ENCODE results near the gene CHST11. TPM values are rescaled to one million over a fixed set of nuclear protein-coding genes. Genes with fewer than 3 reads are reported as not detected.

The CHST11 gene
- total and polyA plus RNA-seq, 9 of the 15 experiments (the other 6 are each of a cell fraction or from before 2014, with no cell fraction given), result 2.3 to 38.7 (median 15.0) TPM

DNA sequence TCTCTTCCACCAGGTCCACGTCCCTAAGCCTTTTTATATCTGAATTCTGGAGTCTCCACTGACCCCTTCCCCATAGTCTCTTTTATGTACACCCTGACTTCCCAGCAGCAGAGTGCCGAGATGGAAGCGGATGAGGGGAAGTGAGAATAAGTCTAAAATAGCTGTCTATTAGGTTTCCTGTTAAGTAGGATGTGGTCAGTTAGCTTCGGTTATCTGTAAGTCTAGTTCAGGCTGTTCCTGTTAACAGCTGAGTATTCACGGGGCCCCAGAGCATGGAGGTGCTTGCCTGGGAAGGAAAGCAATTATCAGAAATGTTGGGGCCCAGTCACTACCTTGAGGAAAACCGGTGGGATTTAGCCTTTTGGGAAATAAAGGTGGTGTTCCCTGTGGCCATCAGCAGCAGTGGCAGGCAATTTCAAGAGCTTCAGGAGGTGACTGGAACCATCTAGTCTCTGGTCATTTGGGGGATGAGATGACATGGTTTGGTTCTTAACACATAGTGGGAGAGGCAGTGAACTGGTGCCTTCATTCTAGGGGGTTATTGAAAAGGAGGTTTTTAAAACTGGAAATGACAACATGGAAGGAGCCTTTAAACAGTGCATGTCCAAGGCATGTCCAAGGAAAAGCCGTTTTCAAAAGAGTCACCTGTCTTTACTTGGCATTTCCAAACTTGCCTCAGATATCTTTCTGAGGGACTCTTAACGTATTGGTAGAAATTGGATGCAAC is 21.8 kb downstream of the CHST11 start (continued):
- TF ChIP-seq ZBTB40 (IDR thresholded peaks at IDR 0.05) (0 out of 2 replicates have a peak, but pooled peaks have one; percentile 15), ZBTB40 (CRISPR knock-in tag; IDR thresholded peaks at IDR 0.05) (no peak), STAT5A (IDR thresholded peaks at IDR 0.05; ENCODE audit: borderline replicate concordance, low read length) (no peak), DACH1 (IDR thresholded peaks at IDR 0.05; ENCODE audit: partially characterized antibody) (peak; percentile 53), ZNF79 (CRISPR knock-in tag; IDR thresholded peaks at IDR 0.05; ENCODE audit: low read depth) (no peak), RFX7 (CRISPR knock-in tag; IDR thresholded peaks at IDR 0.05) (no peak), ZNF449 (CRISPR knock-in tag; IDR thresholded peaks at IDR 0.05) (no peak), RBBP5 (IDR thresholded peaks at IDR 0.05; ENCODE audit: borderline replicate concordance, insufficient read depth, low read length, poor library complexity, severe bottlenecking) (peak; percentile 62), DDX20 (tag; IDR thresholded peaks at IDR 0.05; ENCODE audit: low read depth) (no peak), ZC3H8 (IDR thresholded peaks at IDR 0.05) (no peak), MBD2 (IDR thresholded peaks at IDR 0.05; ENCODE audit: borderline replicate concordance, low read depth) (no peak; the same call in 1 of the 2 replicates)
- TF ChIP-seq, protein P1, sequence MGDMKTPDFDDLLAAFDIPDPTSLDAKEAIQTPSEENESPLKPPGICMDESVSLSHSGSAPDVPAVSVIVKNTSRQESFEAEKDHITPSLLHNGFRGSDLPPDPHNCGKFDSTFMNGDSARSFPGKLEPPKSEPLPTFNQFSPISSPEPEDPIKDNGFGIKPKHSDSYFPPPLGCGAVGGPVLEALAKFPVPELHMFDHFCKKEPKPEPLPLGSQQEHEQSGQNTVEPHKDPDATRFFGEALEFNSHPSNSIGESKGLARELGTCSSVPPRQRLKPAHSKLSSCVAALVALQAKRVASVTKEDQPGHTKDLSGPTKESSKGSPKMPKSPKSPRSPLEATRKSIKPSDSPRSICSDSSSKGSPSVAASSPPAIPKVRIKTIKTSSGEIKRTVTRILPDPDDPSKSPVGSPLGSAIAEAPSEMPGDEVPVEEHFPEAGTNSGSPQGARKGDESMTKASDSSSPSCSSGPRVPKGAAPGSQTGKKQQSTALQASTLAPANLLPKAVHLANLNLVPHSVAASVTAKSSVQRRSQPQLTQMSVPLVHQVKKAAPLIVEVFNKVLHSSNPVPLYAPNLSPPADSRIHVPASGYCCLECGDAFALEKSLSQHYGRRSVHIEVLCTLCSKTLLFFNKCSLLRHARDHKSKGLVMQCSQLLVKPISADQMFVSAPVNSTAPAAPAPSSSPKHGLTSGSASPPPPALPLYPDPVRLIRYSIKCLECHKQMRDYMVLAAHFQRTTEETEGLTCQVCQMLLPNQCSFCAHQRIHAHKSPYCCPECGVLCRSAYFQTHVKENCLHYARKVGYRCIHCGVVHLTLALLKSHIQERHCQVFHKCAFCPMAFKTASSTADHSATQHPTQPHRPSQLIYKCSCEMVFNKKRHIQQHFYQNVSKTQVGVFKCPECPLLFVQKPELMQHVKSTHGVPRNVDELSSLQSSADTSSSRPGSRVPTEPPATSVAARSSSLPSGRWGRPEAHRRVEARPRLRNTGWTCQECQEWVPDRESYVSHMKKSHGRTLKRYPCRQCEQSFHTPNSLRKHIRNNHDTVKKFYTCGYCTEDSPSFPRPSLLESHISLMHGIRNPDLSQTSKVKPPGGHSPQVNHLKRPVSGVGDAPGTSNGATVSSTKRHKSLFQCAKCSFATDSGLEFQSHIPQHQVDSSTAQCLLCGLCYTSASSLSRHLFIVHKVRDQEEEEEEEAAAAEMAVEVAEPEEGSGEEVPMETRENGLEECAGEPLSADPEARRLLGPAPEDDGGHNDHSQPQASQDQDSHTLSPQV (IDR thresholded peaks at IDR 0.05), result peak; percentile 49
